ENCODE data around the gene TTC3.

TTC3 gene

GRCh38 chr21:37204580-37204979, 131.5 kb downstream of the TTC3 start:
- H3K4me1 ChIP-seq (ENCODE audit: low read length), result peaks cover 13% of the 10 kb centered on the region
- no peaks in the 10 kb centered on the region for H3K79me2 ChIP-seq (ENCODE audit: low read length)
- no peak overlapping the region for H2AFZ ChIP-seq (ENCODE audit: low read depth, low read length)
- no peak overlapping the region for H3K27ac ChIP-seq (ENCODE audit: low read length)
- H3K27me3 ChIP-seq (ENCODE audit: low read depth, low read length), result no peaks in the 10 kb centered on the region
- H3K4me2 ChIP-seq (ENCODE audit: low read length), result no peak overlapping the region
- no peaks in the 10 kb centered on the region for H3K9me3 ChIP-seq (ENCODE audit: insufficient read depth, low read length)
- peaks cover 11% of the 10 kb centered on the region for H3K36me3 ChIP-seq (replicated peaks; ENCODE audit: low read depth, low read length)
- no peak for TF ChIP-seq CTCF (IDR thresholded peaks at IDR 0.05; ENCODE audit: low read depth, low read length)
- TF ChIP-seq EZH2phosphoT487 (IDR thresholded peaks at IDR 0.05; ENCODE audit: low read depth), result no peak
- H3K9ac ChIP-seq (ENCODE audit: low read length), result no peak overlapping the region
- no peaks in the 10 kb centered on the region for H4K20me1 ChIP-seq (ENCODE audit: insufficient read depth, low read length)
- H3K4me3 ChIP-seq (ENCODE audit: low read length), result no peak overlapping the region

GRCh38 chr21:37206496-37206895, 133.4 kb downstream of the TTC3 start:
- no peaks in the 10 kb centered on the region for H3K79me2 ChIP-seq (ENCODE audit: low read length)
- no peak overlapping the region for H3K9ac ChIP-seq (ENCODE audit: low read length)
- H4K20me1 ChIP-seq (ENCODE audit: insufficient read depth, low read length), result no peaks in the 10 kb centered on the region
- H3K4me1 ChIP-seq (ENCODE audit: low read length), result peaks cover 13% of the 10 kb centered on the region
- H3K9me3 ChIP-seq (ENCODE audit: insufficient read depth, low read length), result no peaks in the 10 kb centered on the region
- no peak overlapping the region for H3K4me2 ChIP-seq (ENCODE audit: low read length)
- H3K4me3 ChIP-seq (ENCODE audit: low read length), result no peak overlapping the region
- no peaks in the 10 kb centered on the region for H3K27me3 ChIP-seq (ENCODE audit: low read depth, low read length)
- no peak overlapping the region for H2AFZ ChIP-seq (ENCODE audit: low read depth, low read length)
- peaks cover 2% of the 10 kb centered on the region for H3K36me3 ChIP-seq (replicated peaks; ENCODE audit: low read depth, low read length)
- TF ChIP-seq EZH2phosphoT487 (IDR thresholded peaks at IDR 0.05; ENCODE audit: low read depth), result no peak
- TF ChIP-seq CTCF (IDR thresholded peaks at IDR 0.05; ENCODE audit: low read depth, low read length), result no peak
- H3K27ac ChIP-seq (ENCODE audit: low read length), result no peak overlapping the region

GRCh38 chr21:37207441-37208009, 134.5 kb downstream of the TTC3 start:
- Histone ChIP-seq H2AFZ (ENCODE audit: low read depth, low read length) (no peak overlapping the region), H3K4me1 (ENCODE audit: low read length) (peaks cover 13% of the 10 kb centered on the region), H3K9ac (ENCODE audit: low read length) (no peak overlapping the region), H3K4me2 (ENCODE audit: low read length) (peak overlapping the region; percentile 2; the same call in 1 of the 2 replicates), H3K36me3 (replicated peaks; ENCODE audit: low read depth, low read length) (no peaks in the 10 kb centered on the region), H3K27ac (ENCODE audit: low read length) (no peak overlapping the region), H3K9me3 (ENCODE audit: insufficient read depth, low read length) (no peaks in the 10 kb centered on the region), H3K79me2 (ENCODE audit: low read length) (no peaks in the 10 kb centered on the region), H4K20me1 (ENCODE audit: insufficient read depth, low read length) (no peaks in the 10 kb centered on the region), H3K4me3 (ENCODE audit: low read length) (no peak overlapping the region), H3K27me3 (ENCODE audit: low read depth, low read length) (no peaks in the 10 kb centered on the region)
- TF ChIP-seq CTCF (IDR thresholded peaks at IDR 0.05; ENCODE audit: low read depth, low read length) (no peak), EZH2phosphoT487 (IDR thresholded peaks at IDR 0.05; ENCODE audit: low read depth) (no peak)

GRCh38 chr21:37208056-37208721, 135.1 kb downstream of the TTC3 start:
- no peak overlapping the region for H2AFZ ChIP-seq (ENCODE audit: low read depth, low read length)
- no peak overlapping the region for H3K27ac ChIP-seq (ENCODE audit: low read length)
- no peak for TF ChIP-seq EZH2phosphoT487 (IDR thresholded peaks at IDR 0.05; ENCODE audit: low read depth)
- TF ChIP-seq CTCF (IDR thresholded peaks at IDR 0.05; ENCODE audit: low read depth, low read length), result no peak
- H3K27me3 ChIP-seq (ENCODE audit: low read depth, low read length), result no peaks in the 10 kb centered on the region
- H3K4me1 ChIP-seq (ENCODE audit: low read length), result peaks cover 13% of the 10 kb centered on the region
- no peaks in the 10 kb centered on the region for H3K9me3 ChIP-seq (ENCODE audit: insufficient read depth, low read length)
- H3K4me3 ChIP-seq (ENCODE audit: low read length), result no peak overlapping the region
- H4K20me1 ChIP-seq (ENCODE audit: insufficient read depth, low read length), result no peaks in the 10 kb centered on the region
- peak overlapping the region; percentile 2; the same call in 1 of the 2 replicates for H3K4me2 ChIP-seq (ENCODE audit: low read length)
- no peaks in the 10 kb centered on the region for H3K79me2 ChIP-seq (ENCODE audit: low read length)
- H3K36me3 ChIP-seq (replicated peaks; ENCODE audit: low read depth, low read length), result no peaks in the 10 kb centered on the region
- H3K9ac ChIP-seq (ENCODE audit: low read length), result no peak overlapping the region
